PFSK-1 (cell line): Measurements from ENCODE around the gene RUNX3.

Experiments
- POLR2AphosphoS5 ChIP-seq: IDR thresholded peaks from 2 replicates; pipeline ENCODE4 v1.6.1; 2012; ENCODE audit warnings: low read depth, mild to moderate bottlenecking, control low read depth, low read length, moderate library complexity
- SIN3A ChIP-seq: IDR thresholded peaks from 2 replicates; pipeline ENCODE4 v1.6.1; 2012; ENCODE audit warnings: mild to moderate bottlenecking, low read length, moderate library complexity, borderline replicate concordance; ENCODE audit not compliant: insufficient read depth
- TAF1 ChIP-seq: IDR thresholded peaks from 2 replicates; pipeline ENCODE4 v1.6.1; 2012; ENCODE audit warnings: low read length, control low read depth, borderline replicate concordance; ENCODE audit not compliant: insufficient read depth
- TF ChIP-seq, protein P1 (sequence below), 2 experiments: IDR thresholded peaks; 2 replicates each; pipeline versions ENCODE4 v1.6.1 to v1.8.0; 2011 to 2012; ENCODE audit warnings: low read depth in 2 of 2, low read length in 2 of 2, control low read depth in 1 of 2, inconsistent platforms in 1 of 2, mild to moderate bottlenecking in 1 of 2, moderate library complexity in 1 of 2; ENCODE audit not compliant: insufficient read depth in 1 of 2

DNA sequence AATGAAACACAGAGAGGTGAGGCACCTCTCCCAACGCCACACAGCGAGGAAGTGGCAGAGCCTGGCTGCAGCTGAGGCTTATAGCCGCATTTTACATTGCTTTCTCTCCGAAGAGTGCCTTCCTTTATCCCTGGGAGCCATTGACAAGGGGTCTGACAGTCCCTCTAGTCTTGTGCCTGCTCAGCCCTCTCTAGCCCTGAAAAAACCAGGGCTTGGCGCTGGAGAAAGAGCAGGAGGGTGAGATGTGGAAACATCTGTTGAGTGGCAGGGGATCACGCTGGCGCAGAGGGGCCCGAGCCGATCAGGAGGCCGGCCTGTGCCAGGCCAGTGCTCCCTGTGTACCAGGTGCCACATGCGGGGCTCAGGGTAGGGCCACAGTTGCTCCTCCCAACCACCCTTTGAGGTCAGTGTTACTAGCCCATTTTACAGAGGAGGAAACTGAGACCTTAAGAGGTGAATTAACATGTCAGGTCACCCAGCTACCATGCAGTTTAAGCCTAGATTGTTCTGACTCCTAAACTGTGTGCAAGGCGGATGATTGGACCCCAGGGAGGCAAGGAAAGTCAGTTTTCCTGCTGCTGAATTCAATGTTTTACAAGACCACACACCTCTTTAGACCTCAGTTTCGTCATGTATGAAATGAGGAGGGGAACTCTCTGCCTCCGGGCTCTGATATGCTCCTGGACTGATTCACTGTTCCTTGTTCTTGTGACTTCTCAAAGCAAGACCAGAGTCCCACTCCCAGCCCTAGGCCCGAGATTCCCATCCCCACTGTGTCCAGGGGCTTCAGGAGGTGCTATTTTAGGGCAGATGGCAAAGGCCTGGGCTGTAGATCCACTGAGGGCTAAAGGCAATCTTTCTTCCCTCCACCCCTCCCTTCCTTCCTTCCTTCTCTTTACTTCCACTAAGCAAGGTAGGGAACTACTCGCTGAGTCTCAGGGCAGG lies 28.0 kb upstream of the RUNX3 start:
- no peak for TF ChIP-seq POLR2AphosphoS5
- TF ChIP-seq, protein P1, sequence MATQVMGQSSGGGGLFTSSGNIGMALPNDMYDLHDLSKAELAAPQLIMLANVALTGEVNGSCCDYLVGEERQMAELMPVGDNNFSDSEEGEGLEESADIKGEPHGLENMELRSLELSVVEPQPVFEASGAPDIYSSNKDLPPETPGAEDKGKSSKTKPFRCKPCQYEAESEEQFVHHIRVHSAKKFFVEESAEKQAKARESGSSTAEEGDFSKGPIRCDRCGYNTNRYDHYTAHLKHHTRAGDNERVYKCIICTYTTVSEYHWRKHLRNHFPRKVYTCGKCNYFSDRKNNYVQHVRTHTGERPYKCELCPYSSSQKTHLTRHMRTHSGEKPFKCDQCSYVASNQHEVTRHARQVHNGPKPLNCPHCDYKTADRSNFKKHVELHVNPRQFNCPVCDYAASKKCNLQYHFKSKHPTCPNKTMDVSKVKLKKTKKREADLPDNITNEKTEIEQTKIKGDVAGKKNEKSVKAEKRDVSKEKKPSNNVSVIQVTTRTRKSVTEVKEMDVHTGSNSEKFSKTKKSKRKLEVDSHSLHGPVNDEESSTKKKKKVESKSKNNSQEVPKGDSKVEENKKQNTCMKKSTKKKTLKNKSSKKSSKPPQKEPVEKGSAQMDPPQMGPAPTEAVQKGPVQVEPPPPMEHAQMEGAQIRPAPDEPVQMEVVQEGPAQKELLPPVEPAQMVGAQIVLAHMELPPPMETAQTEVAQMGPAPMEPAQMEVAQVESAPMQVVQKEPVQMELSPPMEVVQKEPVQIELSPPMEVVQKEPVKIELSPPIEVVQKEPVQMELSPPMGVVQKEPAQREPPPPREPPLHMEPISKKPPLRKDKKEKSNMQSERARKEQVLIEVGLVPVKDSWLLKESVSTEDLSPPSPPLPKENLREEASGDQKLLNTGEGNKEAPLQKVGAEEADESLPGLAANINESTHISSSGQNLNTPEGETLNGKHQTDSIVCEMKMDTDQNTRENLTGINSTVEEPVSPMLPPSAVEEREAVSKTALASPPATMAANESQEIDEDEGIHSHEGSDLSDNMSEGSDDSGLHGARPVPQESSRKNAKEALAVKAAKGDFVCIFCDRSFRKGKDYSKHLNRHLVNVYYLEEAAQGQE (IDR thresholded peaks at IDR 0.05; ENCODE audit: insufficient read depth in 1 of 2, low read depth in 2 of 2, low read length in 2 of 2), result no peak
- TF ChIP-seq SIN3A, result no peak
- no peak for TF ChIP-seq TAF1
